IMR-90 (cell line): ENCODE data around the gene CST7. TPM values are rescaled to one million over a fixed set of nuclear protein-coding genes. Genes with fewer than 3 reads are reported as not detected.
"Not testable (repeated sequence)": the region's sequence is repeated elsewhere in the genome, so short reads cannot be mapped to it uniquely, and the experiment has no call there.

ENCODE experiments used
- ATAC-seq: fragments of 200-7000 bp; cut with Tn5 transposase; 2 replicates; pipeline ENCODE4 v1.9.1; 2020; ENCODE audit warnings: low read depth, mild to moderate bottlenecking, moderate library complexity
- BruUV-seq: library from RNA; stranded (reverse); fragments of 400-500 nt; replicated peaks from 2 replicates; lab custom pipeline; 2021; lab: Mats Ljungman, UMichigan
- CTCF ChIA-PET: fragments of 300-600 bp; formaldehyde crosslinking; extraction: SDS; loops from one replicate; lab custom pipeline; 2021; ENCODE audit warnings: antibody characterized with exemption; lab: Yijun Ruan, JAX
- POLR2A ChIA-PET: fragments of 300-600 bp; sonication (Branson Sonifier 250); formaldehyde crosslinking; loops from one replicate; lab custom pipeline; 2022; ENCODE audit warnings: antibody characterized with exemption; ENCODE audit not compliant: unreplicated experiment; lab: Charles Lee
- DNase-seq: peaks from one replicate; pipeline ENCODE4 v3.0.0; 2013
- H2AFZ ChIP-seq: replicated peaks from 2 replicates; pipeline ENCODE3; 2013; ENCODE audit warnings: low read length, mild to moderate bottlenecking; ENCODE audit not compliant: poor library complexity
- H2AK5ac ChIP-seq: 2 replicates; pipeline ENCODE4 v1.6.1; 2013; ENCODE audit warnings: low read depth, low read length, inconsistent platforms
- H2AK9ac ChIP-seq: replicated peaks from 2 replicates; pipeline ENCODE3; 2013; ENCODE audit warnings: mild to moderate bottlenecking, low read depth, low read length, moderate library complexity; ENCODE audit not compliant: poor library complexity
- H2BK120ac ChIP-seq: 2 replicates; pipeline ENCODE4 v1.6.1; 2013; ENCODE audit warnings: low read depth, low read length, inconsistent platforms
- H2BK15ac ChIP-seq: 3 replicates; pipeline ENCODE4 v1.6.1; 2013; ENCODE audit warnings: low read depth, low read length, inconsistent platforms
- H2BK20ac ChIP-seq: 2 replicates; pipeline ENCODE4 v1.6.1; 2013; ENCODE audit warnings: low read depth, mild to moderate bottlenecking, inconsistent platforms, low read length, moderate library complexity
- H2BK5ac ChIP-seq: 2 replicates; pipeline ENCODE4 v1.6.1; 2013; ENCODE audit warnings: mild to moderate bottlenecking, low read depth, low read length, inconsistent platforms; ENCODE audit not compliant: poor library complexity, severe bottlenecking
- H3K14ac ChIP-seq: replicated peaks from 2 replicates; pipeline ENCODE4 v1.6.1; 2013; ENCODE audit warnings: low read depth, low read length, inconsistent platforms
- H3K18ac ChIP-seq: 2 replicates; pipeline ENCODE4 v1.6.1; 2013; ENCODE audit warnings: low read depth, low read length, control low read depth
- H3K23ac ChIP-seq: 2 replicates; pipeline ENCODE4 v1.6.1; 2013; ENCODE audit warnings: low read depth, low read length, inconsistent platforms
- H3K27ac ChIP-seq: 2 replicates; pipeline ENCODE4 v1.5.1; 2013; ENCODE audit warnings: mild to moderate bottlenecking, control low read depth, low read length; ENCODE audit not compliant: insufficient read depth
- H3K27me3 ChIP-seq: 2 replicates; pipeline ENCODE4 v1.6.1; 2013; ENCODE audit warnings: low read length; ENCODE audit not compliant: control insufficient read depth, insufficient read depth
- H3K36me3 ChIP-seq: 2 replicates; pipeline ENCODE4 v1.6.1; 2013; ENCODE audit warnings: low read length, mixed read lengths; ENCODE audit not compliant: control insufficient read depth, insufficient read depth
- H3K4ac ChIP-seq: 2 replicates; pipeline ENCODE4 v1.6.1; 2013; ENCODE audit warnings: low read depth, low read length, inconsistent platforms
- H3K4me1 ChIP-seq: 2 replicates; pipeline ENCODE4 v1.6.1; 2013; ENCODE audit warnings: low read length, mixed read lengths; ENCODE audit not compliant: control insufficient read depth, insufficient read depth
- H3K4me2 ChIP-seq: 2 replicates; pipeline ENCODE4 v1.6.1; 2013; ENCODE audit warnings: low read depth, mild to moderate bottlenecking, control low read depth, low read length, moderate library complexity
- H3K4me3 ChIP-seq: 2 replicates; pipeline ENCODE4 v1.5.1; 2013; ENCODE audit warnings: low read depth, mild to moderate bottlenecking, control low read depth, low read length, moderate library complexity; ENCODE audit not compliant: insufficient read depth
- H3K56ac ChIP-seq: 2 replicates; pipeline ENCODE4 v1.6.1; 2013; ENCODE audit warnings: low read length, inconsistent platforms; ENCODE audit not compliant: insufficient read depth; ENCODE audit errors: extremely low read depth
- H3K79me1 ChIP-seq, 2 experiments: 2 replicates each; pipeline ENCODE4 v1.6.1; 2013; ENCODE audit warnings: low read length in 2 of 2, inconsistent platforms in 1 of 2, low read depth in 1 of 2
- H3K9ac ChIP-seq: 2 replicates; pipeline ENCODE4 v1.6.1; 2013; ENCODE audit warnings: low read depth, low read length, control low read depth
- H3K9me1 ChIP-seq: 2 replicates; pipeline ENCODE4 v1.6.1; 2013; ENCODE audit warnings: low read length, inconsistent platforms; ENCODE audit not compliant: insufficient read depth
- H3K9me3 ChIP-seq: 2 replicates; pipeline ENCODE4 v1.6.1; 2013; ENCODE audit warnings: low read length; ENCODE audit not compliant: control insufficient read depth, insufficient read depth
- H4K20me1 ChIP-seq: 2 replicates; pipeline ENCODE4 v1.6.1; 2013; ENCODE audit warnings: low read length, inconsistent platforms; ENCODE audit not compliant: insufficient read depth
- H4K5ac ChIP-seq: 2 replicates; pipeline ENCODE4 v1.6.1; 2013; ENCODE audit warnings: mild to moderate bottlenecking, low read depth, low read length, control low read depth
- H4K8ac ChIP-seq, 2 experiments: 2 replicates each; pipeline ENCODE4 v1.6.1; 2013; ENCODE audit warnings: low read depth in 2 of 2, low read length in 2 of 2, control low read depth in 1 of 2, inconsistent platforms in 1 of 2
- H4K91ac ChIP-seq: 2 replicates; pipeline ENCODE4 v1.6.1; 2013; ENCODE audit warnings: low read depth, low read length, inconsistent platforms; ENCODE audit not compliant: insufficient read depth
- WGBS, 2 experiments: methylation state at CpG; one replicate each; pipeline versions ENCODE4 v1.1.5 to v1.1.7; 2013; ENCODE audit warnings: missing lambda C conversion rate in 2 of 2; ENCODE audit not compliant: insufficient read length in 1 of 2; ENCODE audit errors: extremely low coverage in 2 of 2; 5-methylcytosine and 5-hydroxymethylcytosine counted together
- dilution Hi-C: fragments of 300-500 bp; cut with HindIII; formaldehyde crosslinking; loops from one replicate; pipeline ENCODE4 v1.14.3; 2018; ENCODE audit warnings: low sequenced_read_pairs; ENCODE audit not compliant: unreplicated experiment
- in situ Hi-C: fragments of 300-500 bp; cut with MboI; formaldehyde crosslinking; loops from 3 replicates; pipeline ENCODE4 v1.14.3; 2019; ENCODE audit warnings: low sequenced_read_pairs, inconsistent platforms, mixed read lengths
- intact Hi-C: fragments of 100-400 bp; cut with micrococcal nuclease; formaldehyde crosslinking; loops from 2 replicates; pipeline ENCODE4 v1.10.0; 2022
- polyA plus RNA-seq, 3 experiments: library from polyadenylated mRNA; depleted of rRNA; stranded (reverse); fragments of >200 nt; gene quantifications; 2 replicates each; pipeline ENCODE4 v1.2.3, GENCODE V29; 2012; ENCODE audit warnings: low replicate concordance in 1 of 3
- total RNA-seq: library from RNA; depleted of rRNA; stranded (reverse); fragments of >200 nt; gene quantifications from 2 replicates; pipeline ENCODE4 v1.2.3, GENCODE V29; 2012

The CST7 gene
- total and polyA plus RNA-seq, 2 of the 4 experiments (the other 2 are of a cell fraction) = not detected

DNA sequence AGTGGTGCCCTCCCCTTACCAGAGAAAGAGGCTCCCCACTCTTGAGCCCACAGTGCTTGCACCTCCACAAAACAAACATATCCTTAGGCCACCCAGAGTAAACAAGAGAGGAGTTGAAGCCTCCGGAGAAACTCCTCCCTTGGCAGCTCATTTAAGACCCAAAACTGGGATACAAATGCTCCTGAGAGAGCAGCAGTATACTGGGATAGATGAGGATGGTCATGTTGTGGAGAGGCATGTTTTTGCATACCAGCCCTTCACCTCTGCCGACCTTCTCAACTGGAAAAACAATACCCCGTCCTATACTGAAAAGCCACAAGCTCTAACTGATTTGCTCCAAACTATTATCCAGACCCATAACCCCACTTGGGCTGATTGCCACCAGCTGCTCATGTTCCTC, 28.4 kb upstream of the CST7 start:
- in situ Hi-C loops = loop anchor here (25.0 kb wide), 1 partner anchor 983 kb away; no protein-coding TSS in a partner anchor
- DNase-seq, H2BK20ac ChIP-seq, H2BK15ac ChIP-seq, ATAC-seq, H3K9ac ChIP-seq, H3K36me3 ChIP-seq, H4K20me1 ChIP-seq, POLR2A ChIA-PET, intact Hi-C loops, H3K4me2 ChIP-seq, CTCF ChIA-PET, H3K4me3 ChIP-seq, H3K27ac ChIP-seq, H2AFZ ChIP-seq, dilution Hi-C loops, H3K4me1 ChIP-seq, H4K5ac ChIP-seq, H3K23ac ChIP-seq, H3K9me1 ChIP-seq, H3K4ac ChIP-seq, H3K18ac ChIP-seq, H2AK9ac ChIP-seq, H3K9me3 ChIP-seq, H4K91ac ChIP-seq, H3K56ac ChIP-seq, BruUV-seq, H4K8ac ChIP-seq, H3K14ac ChIP-seq, H3K79me1 ChIP-seq, H2BK120ac ChIP-seq, H2AK5ac ChIP-seq, H2BK5ac ChIP-seq: not testable (repeated sequence)
- peaks cover 14% of the 10 kb centered on the region; the same call in 1 of the 2 replicates for H3K27me3 ChIP-seq
- no CpG with 5 or more reads among the region's 3 CpGs for WGBS, 2 experiments

DNA sequence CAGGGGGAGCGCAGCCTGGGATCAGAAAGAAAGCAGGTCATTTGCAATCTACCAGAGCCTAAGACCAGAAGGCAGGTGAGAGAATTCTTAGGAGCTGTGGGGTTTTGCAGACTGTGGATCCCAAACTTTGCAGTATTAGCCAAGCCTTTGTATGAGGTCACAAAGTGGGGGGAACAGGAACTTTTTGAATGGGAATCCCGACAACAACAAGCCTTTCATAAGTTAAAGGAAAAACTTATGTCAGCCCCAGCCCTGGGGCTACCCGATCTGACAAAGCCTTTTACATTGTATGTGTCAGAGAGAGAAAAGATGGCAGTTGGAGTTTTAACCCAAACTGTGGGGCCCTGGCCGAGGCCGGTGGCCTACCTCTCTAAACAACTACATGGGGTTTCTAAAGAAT, 19.8 kb upstream of the CST7 start:
- H3K9me3 ChIP-seq, H4K20me1 ChIP-seq, H3K14ac ChIP-seq, H4K8ac ChIP-seq, POLR2A ChIA-PET, H3K36me3 ChIP-seq, H3K4me2 ChIP-seq, H4K5ac ChIP-seq, dilution Hi-C loops, H3K27me3 ChIP-seq, H4K91ac ChIP-seq, H2BK120ac ChIP-seq, H2BK20ac ChIP-seq, BruUV-seq, H3K4me1 ChIP-seq, in situ Hi-C loops, H3K18ac ChIP-seq, H2AFZ ChIP-seq, H3K9me1 ChIP-seq, intact Hi-C loops, H3K9ac ChIP-seq, H3K56ac ChIP-seq, H3K4me3 ChIP-seq, H2AK5ac ChIP-seq, H3K4ac ChIP-seq, H3K23ac ChIP-seq, CTCF ChIA-PET, H2BK5ac ChIP-seq, H2BK15ac ChIP-seq, H2AK9ac ChIP-seq, ATAC-seq, H3K27ac ChIP-seq, H3K79me1 ChIP-seq, DNase-seq: not testable (repeated sequence)
- no CpG with 5 or more reads among the region's 5 CpGs for WGBS, 2 experiments
